Lung (tissue), 12 donors: ENCODE data around the gene POLR2L. TPM values are rescaled to one million over a fixed set of nuclear protein-coding genes. Genes with fewer than 3 reads are reported as not detected.

Source experiments
- ATAC-seq: fragments of 200-7000 bp; cut with Tn5 transposase; one replicate; pipeline ENCODE4 v1.9.1; 2020; ENCODE audit warnings: moderate number of reproducible peaks; ENCODE audit not compliant: insufficient read depth, low FRiP score
- DNase-seq, 3 donors: peaks; one replicate each; pipeline ENCODE4 v3.0.0-alpha.2; 2013 to 2017
- H3K27ac ChIP-seq, 2 donors: one replicate each; pipeline ENCODE4 v1.5.1; 2013; ENCODE audit warnings: mild to moderate bottlenecking in 2 of 2, moderate library complexity in 2 of 2, control low read depth in 1 of 2, inconsistent platforms in 1 of 2, low read depth in 1 of 2, low read length in 1 of 2
- H3K27me3 ChIP-seq, 3 donors: one replicate each; pipeline ENCODE4 v1.5.1; 2013; ENCODE audit warnings: low read length in 2 of 3; ENCODE audit not compliant: control insufficient read depth in 3 of 3, insufficient read depth in 3 of 3
- H3K36me3 ChIP-seq, 4 donors: one replicate each; pipeline ENCODE4 v1.5.1; 2013; ENCODE audit warnings: low read length in 4 of 4, mild to moderate bottlenecking in 1 of 4, moderate library complexity in 1 of 4; ENCODE audit not compliant: control insufficient read depth in 4 of 4, insufficient read depth in 4 of 4
- H3K4me1 ChIP-seq, 5 donors: one replicate each; pipeline ENCODE4 v1.5.1; 2013; ENCODE audit warnings: low read length in 5 of 5, mild to moderate bottlenecking in 2 of 5, moderate library complexity in 1 of 5; ENCODE audit not compliant: control insufficient read depth in 5 of 5, insufficient read depth in 5 of 5
- H3K4me3 ChIP-seq: one replicate; pipeline ENCODE4 v1.5.1; 2013; ENCODE audit warnings: mild to moderate bottlenecking, control low read depth, moderate library complexity
- H3K9ac ChIP-seq, 2 donors: one replicate each; pipeline ENCODE4 v1.5.1; 2013; ENCODE audit warnings: low read length in 2 of 2, control low read depth in 1 of 2; ENCODE audit not compliant: insufficient read depth in 1 of 2
- H3K9me3 ChIP-seq, 4 donors: one replicate each; pipeline ENCODE4 v1.5.1; 2013; ENCODE audit warnings: low read length in 3 of 4, mild to moderate bottlenecking in 1 of 4, moderate library complexity in 1 of 4; ENCODE audit not compliant: control insufficient read depth in 4 of 4, insufficient read depth in 3 of 4
- CTCF ChIP-seq: IDR thresholded peaks from 2 replicates; pipeline ENCODE4 v1.5.1; 2012; ENCODE audit warnings: mild to moderate bottlenecking; ENCODE audit errors: control extremely low read depth, extremely low read depth
- WGBS, 2 donors: extraction: QIAGEN DNeasy Blood & Tissue Kit; methylation state at CpG; one replicate each; pipeline ENCODE4 v1.1.7; 2013; 5-methylcytosine and 5-hydroxymethylcytosine counted together
- polyA plus RNA-seq, 2 donors: library from polyadenylated mRNA; stranded (reverse); fragments of 200-250 nt; gene quantifications; one replicate each; pipeline ENCODE4 v1.2.1, GENCODE V29; 2013
- total RNA-seq, 2 donors: library from RNA; depleted of rRNA in 1 of 2; stranded (reverse); fragments of >200 nt in 1 of 2; gene quantifications; one replicate each; pipeline ENCODE4 v1.2.1, GENCODE V29; 2014 to 2021
- donor health status: control.
- donor health status: control.
- donor health status: Bipolar disorder and iron deficiency.
- donor health status: healthy.
- donor health status: DM: yes; HTN: yes; CAD: no.

The POLR2L gene
- total and polyA plus RNA-seq, 4 donors, result 144 to 183 (median 167) TPM

DNA sequence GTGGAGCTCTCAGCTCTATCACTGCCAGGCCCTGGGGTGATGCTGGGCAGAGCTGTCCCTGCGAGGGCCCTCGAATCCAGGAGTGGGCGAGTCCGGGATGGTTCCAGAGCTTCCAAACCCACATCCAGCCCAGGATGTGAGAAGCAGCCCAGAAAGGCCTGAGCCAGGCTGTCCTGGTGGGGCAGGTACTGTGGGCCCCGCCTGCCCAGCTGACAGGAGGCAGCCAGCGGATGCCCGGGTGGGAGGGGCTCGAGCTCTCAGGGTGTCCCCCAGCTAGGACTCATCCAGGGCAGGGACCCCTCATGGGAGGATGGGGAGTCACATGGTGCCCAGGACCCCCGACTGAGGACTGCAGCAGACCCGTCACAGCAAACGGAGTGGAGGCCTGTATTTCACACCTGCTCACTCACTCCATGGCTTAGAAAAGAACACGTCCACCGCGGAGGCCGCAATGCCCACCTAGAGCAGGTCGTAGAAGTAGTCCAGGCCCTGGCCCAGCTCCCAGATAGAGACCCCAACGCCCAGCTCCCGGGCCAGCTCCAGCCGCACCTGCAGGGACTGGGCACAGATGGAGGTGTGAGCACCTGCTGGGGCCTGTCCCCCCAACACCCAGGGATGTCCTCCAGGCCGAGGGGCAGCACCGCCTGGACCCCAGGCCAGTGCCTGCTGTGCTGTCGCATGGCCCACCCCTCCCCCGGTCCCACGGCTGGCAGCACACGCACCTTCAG is 27.2 kb upstream of the POLR2L start:
- Histone ChIP-seq H3K36me3 (peaks cover 0 to 26% (median 4%) of the 10 kb centered on the region in 4 donors), H3K4me3 (no peak overlapping the region), H3K4me1 (peaks cover 0 to 8% (median 0%) of the 10 kb centered on the region in 5 donors), H3K27me3 (no peaks in the 10 kb centered on the region), H3K9me3 (no peaks in the 10 kb centered on the region), H3K9ac (no peak overlapping the region), H3K27ac (no peak overlapping the region)
- TF ChIP-seq CTCF, result no peak
- 87 to 93% methylated on average over 23 to 25 of the region's 25 CpGs for WGBS, 2 donors
- no peak for ATAC-seq
- no peak for DNase-seq

GRCh38 chr11:868802-869201 is 26.5 kb upstream of the POLR2L start:
- WGBS, 2 donors, result 87 to 92% methylated on average over 12 of the region's 12 CpGs
- ATAC-seq, result no peak
- DNase-seq, result no peak
- no peak overlapping the region for H3K27ac ChIP-seq
- H3K4me1 ChIP-seq, result peaks cover 0 to 7% (median 0%) of the 10 kb centered on the region in 5 donors
- peaks cover 0 to 33% (median 4%) of the 10 kb centered on the region in 4 donors for H3K36me3 ChIP-seq
- no peak for TF ChIP-seq CTCF
- H3K4me3 ChIP-seq, result no peak overlapping the region
- H3K9ac ChIP-seq, result no peak overlapping the region
- no peaks in the 10 kb centered on the region for H3K9me3 ChIP-seq
- no peaks in the 10 kb centered on the region for H3K27me3 ChIP-seq

DNA sequence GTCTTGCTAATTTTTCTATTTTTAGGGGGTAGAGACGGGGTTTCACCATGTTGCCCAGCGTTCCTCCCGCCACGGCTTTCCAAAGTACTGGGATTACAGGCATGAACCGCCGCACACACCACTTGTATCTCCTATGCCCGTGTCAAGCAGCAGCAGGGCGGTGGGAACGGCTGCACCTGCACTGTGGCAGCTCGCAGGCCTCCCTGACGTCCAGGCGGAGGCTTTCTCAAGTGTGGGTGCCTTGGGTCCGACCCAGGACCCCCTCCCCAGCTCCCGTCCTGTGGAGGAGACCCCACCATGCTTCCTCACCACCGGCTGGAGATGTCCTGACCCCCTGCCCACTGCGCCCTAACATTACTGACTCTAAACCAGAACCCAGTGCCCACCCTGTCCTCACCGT is 26.1 kb upstream of the POLR2L start:
- ATAC-seq (no peak), DNase-seq (no peak)
- Histone ChIP-seq H3K9ac (no peak overlapping the region), H3K4me1 (peaks cover 0 to 7% (median 0%) of the 10 kb centered on the region in 5 donors), H3K9me3 (no peaks in the 10 kb centered on the region), H3K4me3 (no peak overlapping the region), H3K36me3 (peaks cover 0 to 37% (median 4%) of the 10 kb centered on the region in 4 donors), H3K27ac (no peak overlapping the region), H3K27me3 (no peaks in the 10 kb centered on the region)
- 89 to 93% methylated on average over 17 of the region's 17 CpGs for WGBS, 2 donors
- no peak for TF ChIP-seq CTCF
